Measurements from ENCODE around the gene APIP.

Gene APIP

GRCh38 chr11:34855754-34856095 is 60.5 kb downstream of the APIP start:
- Mint-ChIP-seq H3K4me3 (no peak overlapping the region), H3K36me3 (no peaks in the 10 kb centered on the region), H3K4me1 (no peaks in the 10 kb centered on the region)

GRCh38 chr11:34855021-34855753 is 61.0 kb downstream of the APIP start:
- ATAC-seq (ENCODE audit: low read depth) (no peak), DNase-seq (ENCODE audit: low spot score in 2 of 2) (no peak)
- no peaks in the 10 kb centered on the region for H3K36me3 Mint-ChIP-seq
- no peak overlapping the region for H3K4me3 Mint-ChIP-seq
- H3K27ac Mint-ChIP-seq = no peak overlapping the region
- peaks cover 2% of the 10 kb centered on the region for H3K9me3 Mint-ChIP-seq
- H3K27me3 Mint-ChIP-seq = peaks cover 2% of the 10 kb centered on the region
- no peaks in the 10 kb centered on the region for H3K4me1 Mint-ChIP-seq

More at GRCh38 chr11:34855754-34856095, 60.5 kb downstream of the APIP start:
- no peak for DNase-seq (ENCODE audit: low spot score in 2 of 2)
- Mint-ChIP-seq H3K27me3 (peaks cover 4% of the 10 kb centered on the region), H3K27ac (no peak overlapping the region), H3K9me3 (peaks cover 2% of the 10 kb centered on the region)
- ATAC-seq (ENCODE audit: low read depth) = no peak

- Mint-ChIP-seq H3K27ac (no peak overlapping the region), H3K4me1 (no peaks in the 10 kb centered on the region), H3K4me3 (no peak overlapping the region), H3K36me3 (no peaks in the 10 kb centered on the region), H3K9me3 (peaks cover 2% of the 10 kb centered on the region), H3K27me3 (peaks cover 9% of the 10 kb centered on the region)
- ATAC-seq (ENCODE audit: low read depth) (no peak), DNase-seq (ENCODE audit: low spot score in 2 of 2) (no peak)
These were observed 64.3 kb downstream of the APIP start for GRCh38 chr11:34851916-34852315.

- ATAC-seq (ENCODE audit: low read depth) = no peak
- H3K4me1 Mint-ChIP-seq = no peaks in the 10 kb centered on the region
These were observed 65.8 kb downstream of the APIP start for GRCh38 chr11:34850334-34850733.

GRCh38 chr11:34846467-34846866 is 69.7 kb downstream of the APIP start:
- Mint-ChIP-seq H3K27me3 (peaks cover 13% of the 10 kb centered on the region), H3K9me3 (no peaks in the 10 kb centered on the region), H3K4me1 (no peaks in the 10 kb centered on the region), H3K36me3 (no peaks in the 10 kb centered on the region), H3K4me3 (no peak overlapping the region), H3K27ac (no peak overlapping the region)
- ATAC-seq (ENCODE audit: low read depth) (no peak), DNase-seq (ENCODE audit: low spot score in 2 of 2) (no peak)

More at GRCh38 chr11:34850334-34850733, 65.8 kb downstream of the APIP start:
- H3K36me3 Mint-ChIP-seq = no peaks in the 10 kb centered on the region
- no peak for DNase-seq (ENCODE audit: low spot score in 2 of 2)
- no peak overlapping the region for H3K27ac Mint-ChIP-seq
- peaks cover 10% of the 10 kb centered on the region for H3K27me3 Mint-ChIP-seq
- no peak overlapping the region for H3K4me3 Mint-ChIP-seq
- peaks cover 2% of the 10 kb centered on the region for H3K9me3 Mint-ChIP-seq

- H3K9me3 Mint-ChIP-seq = no peaks in the 10 kb centered on the region
- no peaks in the 10 kb centered on the region for H3K36me3 Mint-ChIP-seq
- H3K27ac Mint-ChIP-seq = no peak overlapping the region
- H3K4me3 Mint-ChIP-seq = no peak overlapping the region
- DNase-seq (ENCODE audit: low spot score in 2 of 2) (no peak), ATAC-seq (ENCODE audit: low read depth) (no peak)
- H3K4me1 Mint-ChIP-seq = no peaks in the 10 kb centered on the region
- peaks cover 13% of the 10 kb centered on the region for H3K27me3 Mint-ChIP-seq
These were observed 71.6 kb downstream of the APIP start for GRCh38 chr11:34844463-34845112.

GRCh38 chr11:34843271-34843670 is 72.9 kb downstream of the APIP start:
- DNase-seq (ENCODE audit: low spot score in 2 of 2) (no peak), ATAC-seq (ENCODE audit: low read depth) (no peak)
- H3K27me3 Mint-ChIP-seq = peaks cover 12% of the 10 kb centered on the region
- no peaks in the 10 kb centered on the region for H3K4me1 Mint-ChIP-seq
- no peaks in the 10 kb centered on the region for H3K36me3 Mint-ChIP-seq
- no peaks in the 10 kb centered on the region for H3K9me3 Mint-ChIP-seq
- no peak overlapping the region for H3K4me3 Mint-ChIP-seq
- H3K27ac Mint-ChIP-seq = no peak overlapping the region

- Mint-ChIP-seq H3K36me3 (no peaks in the 10 kb centered on the region), H3K9me3 (no peaks in the 10 kb centered on the region), H3K27ac (no peak overlapping the region), H3K4me3 (no peak overlapping the region), H3K27me3 (peaks cover 11% of the 10 kb centered on the region), H3K4me1 (no peaks in the 10 kb centered on the region)
- ATAC-seq (ENCODE audit: low read depth) = peak; percentile 47
- peak in 1 of 2 donors; percentile 1 for DNase-seq (ENCODE audit: low spot score in 2 of 2)
These were observed 75.3 kb downstream of the APIP start for GRCh38 chr11:34840736-34841386.

GRCh38 chr11:34839969-34840368 is 76.2 kb downstream of the APIP start:
- no peak overlapping the region for H3K4me3 Mint-ChIP-seq
- H3K36me3 Mint-ChIP-seq = no peaks in the 10 kb centered on the region
- ATAC-seq (ENCODE audit: low read depth) (no peak), DNase-seq (ENCODE audit: low spot score in 2 of 2) (no peak)
- no peaks in the 10 kb centered on the region for H3K4me1 Mint-ChIP-seq
- peaks cover 14% of the 10 kb centered on the region for H3K27me3 Mint-ChIP-seq
- peaks cover 2% of the 10 kb centered on the region for H3K9me3 Mint-ChIP-seq
- H3K27ac Mint-ChIP-seq = no peak overlapping the region

- peaks cover 5% of the 10 kb centered on the region for H3K9me3 Mint-ChIP-seq
- DNase-seq (ENCODE audit: low spot score in 2 of 2) = no peak
- no peak for ATAC-seq (ENCODE audit: low read depth)
- peak overlapping the region; percentile 31 for H3K27ac Mint-ChIP-seq
- H3K4me1 Mint-ChIP-seq = no peaks in the 10 kb centered on the region
- H3K4me3 Mint-ChIP-seq = no peak overlapping the region
- H3K27me3 Mint-ChIP-seq = peaks cover 14% of the 10 kb centered on the region
- H3K36me3 Mint-ChIP-seq = no peaks in the 10 kb centered on the region
These were observed 79.0 kb downstream of the APIP start for GRCh38 chr11:34836958-34837856.

- no peak for ATAC-seq (ENCODE audit: low read depth)
- Mint-ChIP-seq H3K27me3 (peaks cover 12% of the 10 kb centered on the region), H3K4me1 (no peaks in the 10 kb centered on the region), H3K9me3 (peaks cover 5% of the 10 kb centered on the region), H3K27ac (no peak overlapping the region), H3K4me3 (no peak overlapping the region), H3K36me3 (no peaks in the 10 kb centered on the region)
- DNase-seq (ENCODE audit: low spot score in 2 of 2) = no peak
These were observed 82.6 kb downstream of the APIP start for GRCh38 chr11:34833602-34834001.
